HPDE6-E6E7 (cell line): Measurements from ENCODE around the gene FAT3.

ENCODE experiments used
- DNase-seq: peaks from one replicate; pipeline ENCODE4 v3.0.0; 2011; ENCODE audit warnings: missing footprints; ENCODE audit errors: extremely low spot score

FAT3 gene

GRCh38 chr11:92224407-92225124, at the start of gene FAT3:
TSS of gene FAT3 (plus strand) at chr11:92224818. CDS start at chr11:92352113, 127,295 bp downstream.
- DNase-seq: no peak

GRCh38 chr11:92179017-92179670, 45.5 kb upstream of the FAT3 start:
- no peak for DNase-seq

GRCh38 chr11:92180226-92180625, 44.4 kb upstream of the FAT3 start:
- DNase-seq: no peak

GRCh38 chr11:92180664-92181251, 43.9 kb upstream of the FAT3 start:
- DNase-seq: no peak

GRCh38 chr11:92190535-92191206, 33.9 kb upstream of the FAT3 start:
- no peak for DNase-seq

- no peak for DNase-seq
These were observed 32.5 kb upstream of the FAT3 start for GRCh38 chr11:92192141-92192540.

- no peak for DNase-seq
These were observed 26.4 kb upstream of the FAT3 start for GRCh38 chr11:92198268-92198667.

- DNase-seq: no peak
These were observed 24.6 kb upstream of the FAT3 start for GRCh38 chr11:92199991-92200390.

GRCh38 chr11:92204731-92205130, 19.9 kb upstream of the FAT3 start:
- no peak for DNase-seq

GRCh38 chr11:92206441-92206840, 18.2 kb upstream of the FAT3 start:
- DNase-seq: no peak

GRCh38 chr11:92211576-92212167, 12.9 kb upstream of the FAT3 start:
- peak; percentile 47 for DNase-seq

- no peak for DNase-seq
These were observed 12.1 kb upstream of the FAT3 start for GRCh38 chr11:92212530-92212929.

- no peak for DNase-seq
These were observed 7.8 kb upstream of the FAT3 start for GRCh38 chr11:92216789-92217188.

GRCh38 chr11:92219476-92219875, 5.1 kb upstream of the FAT3 start:
- no peak for DNase-seq

- no peak for DNase-seq
These were observed 1.9 kb upstream of the FAT3 start for GRCh38 chr11:92222701-92223100.

- DNase-seq: no peak
These were observed 588 bp upstream of the FAT3 start for GRCh38 chr11:92224054-92224406.

GRCh38 chr11:92225125-92225567, 528 bp downstream of the FAT3 start:
- no peak for DNase-seq

- no peak for DNase-seq
These were observed 1.1 kb downstream of the FAT3 start for GRCh38 chr11:92225568-92226330.

GRCh38 chr11:92226331-92227229, 2.0 kb downstream of the FAT3 start:
- DNase-seq: no peak

- DNase-seq: no peak
These were observed 2.7 kb downstream of the FAT3 start for GRCh38 chr11:92227230-92227814.
